Measurements from ENCODE around the gene TMEM254. TPM values are rescaled to one million over a fixed set of nuclear protein-coding genes. Genes with fewer than 3 reads are reported as not detected.

Gene TMEM254
- total RNA-seq, 1 donor from 2014 or later = 14.7 TPM

GRCh38 chr10:80137031-80137862 is 58.8 kb downstream of the TMEM254 start:
- H3K27ac Mint-ChIP-seq = no peak overlapping the region
- no peak overlapping the region for H3K4me3 Mint-ChIP-seq
- POLR2A ChIA-PET = no interaction called here
- CTCF ChIA-PET = no interaction called here
- TF ChIP-seq CTCF (IDR thresholded peaks at IDR 0.05) = no peak
- no peaks in the 10 kb centered on the region for H3K36me3 Mint-ChIP-seq (ENCODE audit: low read depth)
- peaks cover 32% of the 10 kb centered on the region for H3K27me3 Mint-ChIP-seq
- H3K4me1 Mint-ChIP-seq = peaks cover 3% of the 10 kb centered on the region
- intact Hi-C loops (cut with micrococcal nuclease) = no loop called here
- no peak for ATAC-seq (ENCODE audit: low read depth)
- no peaks in the 10 kb centered on the region for H3K9me3 Mint-ChIP-seq
- no peak for DNase-seq

- intact Hi-C loops (cut with micrococcal nuclease) = no loop called here
- peaks cover 30% of the 10 kb centered on the region for H3K27me3 Mint-ChIP-seq
- H3K9me3 Mint-ChIP-seq = no peaks in the 10 kb centered on the region
- H3K4me1 Mint-ChIP-seq = peaks cover 2% of the 10 kb centered on the region
- ATAC-seq (ENCODE audit: low read depth) = no peak
- no peak for TF ChIP-seq CTCF (IDR thresholded peaks at IDR 0.05)
- DNase-seq = no peak
- H3K36me3 Mint-ChIP-seq (ENCODE audit: low read depth) = no peaks in the 10 kb centered on the region
- no peak overlapping the region for H3K4me3 Mint-ChIP-seq
- ChIA-PET CTCF (no interaction called here), POLR2A (no interaction called here)
- H3K27ac Mint-ChIP-seq = no peak overlapping the region
Observed at GRCh38 chr10:80137920-80138319, 59.5 kb downstream of the TMEM254 start.

- Mint-ChIP-seq H3K36me3 (ENCODE audit: low read depth) (no peaks in the 10 kb centered on the region), H3K4me1 (peaks cover 6% of the 10 kb centered on the region), H3K27ac (no peak overlapping the region), H3K9me3 (no peaks in the 10 kb centered on the region), H3K27me3 (peaks cover 21% of the 10 kb centered on the region), H3K4me3 (no peak overlapping the region)
- no peak for ATAC-seq (ENCODE audit: low read depth)
- CTCF ChIA-PET = interaction anchor here (0.6 kb wide), 1 partner anchor 84 kb away, joined by 3 read pairs; no protein-coding TSS in a partner anchor
- POLR2A ChIA-PET = no interaction called here
- intact Hi-C loops (cut with micrococcal nuclease) = no loop called here
- no peak for DNase-seq
- TF ChIP-seq CTCF (IDR thresholded peaks at IDR 0.05) = no peak
Observed at GRCh38 chr10:80139265-80139664, 60.8 kb downstream of the TMEM254 start.

- peaks cover 21% of the 10 kb centered on the region for H3K27me3 Mint-ChIP-seq
- no peak overlapping the region for H3K27ac Mint-ChIP-seq
- H3K9me3 Mint-ChIP-seq = no peaks in the 10 kb centered on the region
- H3K4me1 Mint-ChIP-seq = peaks cover 14% of the 10 kb centered on the region
- no peak overlapping the region for H3K4me3 Mint-ChIP-seq
- intact Hi-C loops (cut with micrococcal nuclease) = loop anchor here (5.0 kb wide), 1 partner anchor 313 kb away; the partner anchor contains the start of gene NUTM2E
- POLR2A ChIA-PET = no interaction called here
- DNase-seq = no peak
- H3K36me3 Mint-ChIP-seq (ENCODE audit: low read depth) = no peaks in the 10 kb centered on the region
- TF ChIP-seq CTCF (IDR thresholded peaks at IDR 0.05) = no peak
- ATAC-seq (ENCODE audit: low read depth) = no peak
- CTCF ChIA-PET = interaction anchor here (5.7 kb wide), 1 partner anchor 81 kb away, joined by 116 read pairs; no protein-coding TSS in a partner anchor
Observed at GRCh38 chr10:80140251-80140650, 61.8 kb downstream of the TMEM254 start.

- no peak overlapping the region for H3K27ac Mint-ChIP-seq
- H3K27me3 Mint-ChIP-seq = peaks cover 19% of the 10 kb centered on the region
- CTCF ChIA-PET = interaction anchor here (5.7 kb wide), 1 partner anchor 79 kb away, joined by 116 read pairs; no protein-coding TSS in a partner anchor
- POLR2A ChIA-PET = no interaction called here
- peaks cover 24% of the 10 kb centered on the region for H3K4me1 Mint-ChIP-seq
- no peaks in the 10 kb centered on the region for H3K36me3 Mint-ChIP-seq (ENCODE audit: low read depth)
- TF ChIP-seq CTCF (IDR thresholded peaks at IDR 0.05) = no peak
- no peak for DNase-seq
- H3K9me3 Mint-ChIP-seq = no peaks in the 10 kb centered on the region
- H3K4me3 Mint-ChIP-seq = no peak overlapping the region
- intact Hi-C loops (cut with micrococcal nuclease) = loop anchor here (5.0 kb wide), 1 partner anchor 315 kb away; the partner anchor contains the start of gene NUTM2E
- no peak for ATAC-seq (ENCODE audit: low read depth)
Observed at GRCh38 chr10:80141696-80142460, 63.4 kb downstream of the TMEM254 start.
